GM21825 (cell line): ENCODE data around the gene FMNL3.

Experiments
- ATAC-seq: cut with Tn5 transposase; IDR thresholded peaks from one replicate; pipeline ENCODE4 v1.9.1; 2021; ENCODE audit warnings: mild to moderate bottlenecking, moderate library complexity; ENCODE audit not compliant: unreplicated experiment

Gene FMNL3

DNA sequence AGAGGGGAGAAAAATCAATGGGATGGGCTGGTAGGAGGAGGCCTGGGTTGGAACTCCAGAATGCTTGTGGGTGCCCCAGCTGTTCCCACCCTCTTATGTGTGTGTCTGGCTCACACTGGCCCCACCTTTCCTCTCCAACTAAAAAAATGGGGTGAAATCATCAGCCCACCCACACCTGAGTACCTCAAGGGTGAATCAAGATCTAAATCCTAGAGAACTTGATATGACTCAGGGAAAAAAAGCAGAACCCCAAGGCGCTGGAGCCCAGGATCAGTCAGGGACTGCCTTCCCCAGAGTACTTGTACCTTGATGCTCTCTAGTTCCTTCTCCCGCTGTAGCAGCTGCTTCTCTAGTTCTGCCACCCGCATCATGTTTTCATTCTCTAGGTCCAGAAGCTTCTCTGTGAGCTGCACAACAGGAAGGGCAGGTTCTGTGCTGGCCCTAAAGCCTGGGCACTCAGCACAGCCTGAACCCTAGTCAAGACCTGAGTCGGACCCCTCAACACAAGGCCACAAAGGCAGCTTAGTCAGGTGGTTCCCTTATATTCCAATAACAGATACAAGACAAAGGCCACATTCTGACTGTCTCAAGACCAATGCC lies 54.2 kb downstream of the FMNL3 start:
- no peak for ATAC-seq

DNA sequence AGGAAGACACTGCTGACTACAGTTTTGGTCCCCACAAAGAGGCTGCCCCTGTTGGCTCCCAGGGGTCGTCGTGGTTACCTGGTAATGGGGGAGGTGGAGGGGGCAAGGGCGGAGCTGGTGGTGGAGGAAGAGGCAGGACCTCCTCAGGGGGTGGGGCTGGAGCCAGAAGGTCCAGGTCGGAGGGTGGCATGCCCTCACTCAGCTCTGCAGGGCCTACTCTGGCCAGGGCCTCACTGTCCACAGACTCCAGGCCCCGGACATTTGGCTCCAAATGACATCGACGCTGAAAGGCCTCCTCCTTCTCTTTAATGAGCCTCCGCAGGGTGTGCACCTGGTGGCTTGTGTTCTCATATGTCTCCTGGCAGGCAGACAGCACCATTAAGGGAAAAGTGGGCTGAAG lies 55.4 kb downstream of the FMNL3 start:
- no peak for ATAC-seq

DNA sequence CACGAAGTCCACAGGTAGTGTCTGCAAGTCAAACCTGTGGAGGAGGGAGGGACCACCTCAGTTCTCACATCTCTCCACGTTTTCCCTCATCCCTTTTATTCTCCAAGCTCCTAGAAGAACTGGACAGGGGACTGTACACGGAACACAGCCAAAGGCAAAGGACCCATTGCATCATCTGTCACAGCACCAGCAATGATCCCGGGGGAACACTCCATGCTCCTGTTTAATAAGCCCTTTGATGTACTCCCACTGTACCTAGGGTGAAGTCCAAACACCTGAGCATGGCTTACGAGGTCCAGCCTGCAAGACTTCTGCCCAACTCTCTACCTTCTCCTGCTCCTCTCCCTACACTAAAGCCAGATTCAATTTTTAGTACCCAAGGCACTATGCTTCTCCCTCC lies 57.3 kb downstream of the FMNL3 start:
- ATAC-seq, result no peak

DNA sequence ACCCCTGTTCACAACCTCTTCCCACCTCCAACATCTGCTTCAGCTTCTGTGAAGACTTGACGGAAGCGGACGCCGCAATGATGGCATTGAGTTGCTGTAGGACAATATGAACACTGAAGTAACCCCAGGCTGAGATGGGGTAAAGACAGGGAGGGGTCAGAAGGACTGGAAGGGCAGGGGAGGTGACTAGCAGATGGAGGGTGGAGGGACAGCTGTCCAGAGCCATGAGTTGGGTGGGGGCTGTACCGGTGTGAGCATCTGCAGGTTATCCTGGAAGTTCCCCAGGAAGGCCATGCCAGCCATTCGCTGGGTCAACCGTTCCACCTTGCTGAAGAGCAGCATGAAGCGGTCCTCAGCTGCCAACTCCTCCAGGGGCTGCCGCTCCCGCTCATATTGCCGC lies 57.8 kb downstream of the FMNL3 start:
- ATAC-seq, result no peak

DNA sequence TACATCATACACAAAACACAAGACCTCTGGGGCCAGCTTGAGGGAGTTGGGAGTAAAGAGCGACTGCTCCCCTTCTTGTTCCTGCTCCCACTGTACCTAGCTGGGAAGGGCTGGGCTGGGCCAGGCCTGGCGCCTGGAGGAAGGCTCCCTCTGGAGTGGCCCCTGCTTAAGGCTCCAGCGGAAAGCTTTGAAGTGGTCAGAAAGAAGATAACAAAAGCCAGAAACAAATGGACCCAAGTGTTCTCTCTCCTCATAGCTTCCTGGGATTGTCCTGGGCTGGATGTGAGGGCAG lies 58.5 kb downstream of the FMNL3 start:
- ATAC-seq, result no peak

DNA sequence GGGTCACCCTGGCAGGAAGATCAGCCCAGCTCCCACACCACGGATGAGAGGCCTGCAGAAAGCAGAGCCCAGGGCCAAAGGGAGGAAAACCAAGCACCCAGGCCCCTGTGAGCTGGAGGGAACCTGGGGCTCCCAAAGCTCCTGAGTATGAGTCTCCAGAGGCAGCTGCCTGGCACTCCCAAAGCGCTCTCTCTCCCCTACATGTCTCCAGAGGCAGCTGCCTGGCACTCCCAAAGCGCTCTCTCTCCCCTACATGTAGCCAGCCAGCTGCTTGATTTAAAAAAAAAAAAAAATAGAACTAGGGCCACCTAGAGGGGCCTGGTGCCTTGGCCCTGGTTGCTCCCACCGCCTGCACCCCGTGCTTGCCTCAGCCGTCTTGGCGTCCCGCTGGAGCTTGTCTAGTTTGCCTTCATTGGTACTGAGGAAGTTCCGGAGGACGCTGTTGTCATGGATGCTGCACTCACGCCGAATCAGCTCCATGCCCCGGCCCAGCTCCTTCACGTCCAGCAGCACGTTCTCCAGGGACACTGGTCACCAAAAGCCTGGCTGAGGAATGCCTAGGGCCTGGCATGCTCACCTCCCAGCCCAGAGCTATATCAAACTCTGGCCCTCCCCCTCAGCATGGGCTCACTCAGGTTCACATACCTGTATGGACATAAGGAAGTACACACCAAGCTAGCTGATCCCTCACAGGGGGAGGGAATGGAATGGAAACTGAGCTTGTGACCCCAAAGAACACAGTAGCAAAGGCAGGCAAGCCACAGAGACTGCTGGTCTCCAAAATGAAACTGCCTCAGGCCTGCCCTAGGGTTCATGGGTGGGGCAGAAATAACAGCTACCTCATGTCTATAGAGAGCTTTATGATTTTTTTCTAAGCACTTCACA lies 59.1 kb downstream of the FMNL3 start:
- ATAC-seq, result no peak

DNA sequence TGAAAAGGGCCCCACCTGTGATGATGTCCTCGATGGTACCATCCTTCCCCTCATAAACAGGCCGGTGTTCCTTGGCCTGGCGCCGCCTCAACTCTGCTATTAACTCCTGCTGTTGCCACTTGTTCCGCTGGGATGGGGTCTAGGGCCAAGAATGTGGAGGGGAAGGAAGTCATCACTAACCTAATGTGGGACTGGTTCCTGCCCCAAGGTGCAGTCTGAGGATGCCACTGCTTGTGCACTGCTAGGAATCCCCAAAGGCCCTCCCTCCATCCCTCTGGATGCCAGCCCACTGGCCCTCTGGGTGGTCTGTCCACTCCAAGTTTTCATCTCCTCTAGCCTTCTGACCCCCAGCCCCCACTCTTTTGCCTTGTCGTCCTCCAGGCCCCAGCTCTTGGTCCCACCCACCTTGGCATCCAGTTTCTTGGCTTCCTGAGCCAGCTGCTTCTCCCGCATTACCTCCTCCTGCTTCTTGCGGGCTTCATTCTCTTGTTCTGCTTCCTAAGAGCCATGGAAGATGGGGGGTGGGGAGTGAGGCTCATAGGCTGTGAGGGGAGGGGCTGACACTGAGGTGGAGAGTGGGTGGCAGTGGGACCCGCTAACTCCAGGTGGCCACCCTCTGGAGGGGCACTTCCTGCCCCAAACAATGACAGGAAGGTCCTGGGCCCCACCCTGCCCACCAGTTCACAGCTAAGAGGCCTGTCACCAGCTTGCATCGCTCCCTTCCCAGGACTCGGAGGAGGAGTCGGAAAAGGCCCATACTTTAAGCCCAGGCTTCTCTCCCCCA lies 60.1 kb downstream of the FMNL3 start:
- no peak for ATAC-seq

DNA sequence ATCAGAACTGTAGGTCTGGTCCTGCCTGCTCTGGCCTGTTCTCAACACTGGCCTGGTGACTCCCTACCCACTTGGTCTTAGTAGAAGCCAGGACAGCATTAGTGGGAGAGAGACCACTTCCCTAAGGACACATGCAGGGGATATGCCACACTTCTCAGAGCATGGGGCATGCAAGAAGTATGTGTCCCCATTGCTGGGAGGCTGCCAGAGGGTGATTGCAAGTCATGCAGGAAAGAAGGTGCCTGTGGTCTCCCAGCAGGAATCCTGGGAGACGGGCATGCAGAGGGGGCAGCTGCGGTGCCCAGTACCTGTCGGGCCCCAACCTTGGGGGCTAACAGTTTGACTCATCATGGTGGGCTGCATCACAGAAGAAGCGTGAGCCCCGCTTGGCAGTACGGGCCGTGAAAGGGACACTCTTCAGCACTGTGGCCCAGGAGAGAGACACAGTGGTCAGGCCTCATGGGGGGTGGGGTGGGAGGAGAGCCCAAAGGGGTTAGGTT lies 60.8 kb downstream of the FMNL3 start:
- ATAC-seq, result no peak

DNA sequence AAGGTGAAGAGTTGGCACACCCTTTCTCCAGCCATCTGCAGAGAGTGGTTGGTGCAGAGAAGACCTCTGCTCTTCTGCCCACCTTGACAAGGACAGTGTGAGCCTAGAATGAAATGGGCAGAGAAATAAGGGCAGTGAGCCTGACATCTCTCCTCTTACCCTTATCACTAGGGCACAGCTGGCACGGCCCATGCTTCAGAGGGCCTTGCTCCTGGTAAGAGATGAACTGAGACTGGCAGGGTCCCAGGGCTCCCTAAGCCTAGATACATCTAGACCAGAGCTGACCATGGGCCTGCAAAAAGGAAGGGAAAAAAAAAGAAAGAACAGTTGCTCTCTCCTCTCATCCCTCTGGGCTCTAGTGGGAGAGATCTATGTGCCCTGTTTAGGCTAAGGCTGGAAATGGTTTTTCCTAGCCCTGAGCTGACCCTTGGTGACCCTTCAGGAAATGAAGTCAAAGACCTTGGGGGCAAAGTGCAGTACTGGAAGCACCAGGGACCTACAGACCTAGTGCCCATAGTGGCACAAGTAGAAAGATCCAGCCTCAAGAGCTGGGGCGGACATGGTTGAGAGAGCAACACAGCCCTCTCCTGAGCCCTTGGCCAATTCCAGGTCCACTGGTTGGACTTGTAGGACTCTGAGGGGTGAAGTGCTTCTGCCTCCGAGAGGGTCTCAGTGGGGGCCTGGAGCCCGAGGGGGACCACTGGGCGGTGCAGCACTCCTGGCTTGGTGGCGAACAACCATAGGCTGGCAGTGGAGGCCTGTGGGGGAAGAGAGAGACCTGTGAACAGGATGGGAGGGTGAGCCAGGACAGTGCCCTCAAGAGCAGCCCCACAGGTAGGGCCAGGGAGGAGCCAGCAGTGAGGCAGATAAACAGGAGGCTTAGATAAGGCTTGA lies 61.8 kb downstream of the FMNL3 start:
- no peak for ATAC-seq

DNA sequence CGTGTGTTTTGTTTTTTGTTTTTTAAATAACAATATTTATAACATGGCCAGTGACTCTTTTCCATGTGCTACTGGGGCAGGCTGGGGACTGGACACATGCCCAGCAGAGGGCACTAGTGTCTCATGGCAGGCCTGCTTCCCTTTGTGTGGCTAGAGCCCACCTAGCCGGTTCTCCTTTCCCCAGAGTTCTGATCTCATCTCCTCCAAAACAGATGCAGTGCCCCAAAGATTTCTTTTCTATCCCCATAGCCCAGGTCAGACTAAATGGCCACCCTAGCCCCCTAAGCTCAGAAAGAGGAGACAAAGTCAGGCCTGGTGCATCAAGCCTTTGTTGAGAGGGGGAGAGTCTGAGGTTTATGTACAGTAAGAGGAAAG lies 62.6 kb downstream of the FMNL3 start:
- no peak for ATAC-seq

DNA sequence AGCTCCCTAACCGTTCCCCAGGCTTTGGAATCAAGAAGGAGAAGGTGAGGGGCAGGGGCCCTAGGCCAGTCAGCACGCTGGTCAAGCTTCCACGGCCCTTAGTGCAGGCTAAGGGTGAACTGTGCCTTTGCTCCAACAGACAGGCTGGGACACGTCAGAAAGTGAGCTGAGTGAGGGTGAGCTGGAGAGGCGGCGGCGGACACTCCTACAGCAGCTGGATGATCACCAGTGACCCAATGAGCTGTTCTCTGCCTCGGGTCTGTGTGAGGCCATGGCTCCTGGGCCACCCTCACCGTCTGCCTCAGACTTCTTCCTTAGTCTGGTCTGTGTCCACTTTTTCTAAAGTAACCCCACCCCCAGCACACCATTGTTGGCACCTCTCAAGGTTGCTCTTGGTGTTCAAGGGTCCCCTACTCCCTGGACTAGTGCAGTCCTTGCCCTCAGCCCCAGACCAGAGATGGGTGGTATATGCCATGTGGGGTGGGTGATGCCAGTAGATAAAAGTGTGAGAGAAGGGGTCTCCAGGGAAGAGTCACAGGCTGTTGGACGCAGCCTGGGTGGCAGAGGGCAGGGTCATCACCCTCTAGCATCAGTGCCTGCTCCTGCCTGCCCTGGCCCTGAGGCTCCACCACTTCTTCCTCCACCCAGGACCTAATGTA lies 63.1 kb downstream of the FMNL3 start:
- ATAC-seq, result no peak

DNA sequence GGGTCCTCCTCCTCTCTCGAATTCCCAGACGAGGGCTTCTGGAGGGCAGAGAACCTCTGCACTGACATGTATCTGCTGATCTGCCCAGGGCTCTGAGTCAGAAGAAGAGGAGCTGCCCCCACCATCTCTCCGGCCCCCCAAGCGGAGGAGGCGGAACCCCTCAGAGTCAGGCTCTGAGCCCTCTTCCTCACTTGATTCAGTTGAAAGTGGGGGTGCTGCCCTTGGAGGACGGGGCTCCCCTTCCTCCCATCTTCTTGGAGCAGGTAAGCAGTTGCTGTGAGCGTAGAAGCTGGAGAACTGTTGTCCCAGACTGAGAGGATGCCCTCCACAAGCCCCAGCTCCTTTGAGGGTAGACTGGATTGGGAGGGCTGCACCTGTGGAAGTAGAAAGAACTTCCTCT lies 64.1 kb downstream of the FMNL3 start:
- ATAC-seq, result no peak

DNA sequence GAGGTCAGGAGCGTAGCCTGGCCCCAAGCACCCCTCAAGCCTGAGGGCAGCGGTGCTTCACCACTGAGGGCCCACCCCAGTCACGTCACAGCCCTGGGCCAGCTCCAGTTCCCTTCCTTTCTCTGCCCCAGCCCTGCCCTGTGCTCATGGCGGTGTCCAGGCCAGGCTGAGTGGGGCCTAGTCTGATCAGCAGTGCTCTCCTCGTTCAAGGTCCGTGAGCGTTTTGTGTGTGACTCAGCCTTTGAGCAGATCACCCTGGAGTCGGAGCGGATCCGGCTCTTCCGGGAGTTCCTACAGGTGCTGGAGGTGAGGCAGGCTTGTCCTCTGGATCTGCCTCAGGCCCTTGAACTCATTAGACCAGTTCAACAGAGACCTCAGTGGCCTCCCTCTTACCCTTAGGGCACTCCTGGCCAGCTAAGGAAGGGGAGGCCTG lies 64.8 kb downstream of the FMNL3 start:
- no peak for ATAC-seq

DNA sequence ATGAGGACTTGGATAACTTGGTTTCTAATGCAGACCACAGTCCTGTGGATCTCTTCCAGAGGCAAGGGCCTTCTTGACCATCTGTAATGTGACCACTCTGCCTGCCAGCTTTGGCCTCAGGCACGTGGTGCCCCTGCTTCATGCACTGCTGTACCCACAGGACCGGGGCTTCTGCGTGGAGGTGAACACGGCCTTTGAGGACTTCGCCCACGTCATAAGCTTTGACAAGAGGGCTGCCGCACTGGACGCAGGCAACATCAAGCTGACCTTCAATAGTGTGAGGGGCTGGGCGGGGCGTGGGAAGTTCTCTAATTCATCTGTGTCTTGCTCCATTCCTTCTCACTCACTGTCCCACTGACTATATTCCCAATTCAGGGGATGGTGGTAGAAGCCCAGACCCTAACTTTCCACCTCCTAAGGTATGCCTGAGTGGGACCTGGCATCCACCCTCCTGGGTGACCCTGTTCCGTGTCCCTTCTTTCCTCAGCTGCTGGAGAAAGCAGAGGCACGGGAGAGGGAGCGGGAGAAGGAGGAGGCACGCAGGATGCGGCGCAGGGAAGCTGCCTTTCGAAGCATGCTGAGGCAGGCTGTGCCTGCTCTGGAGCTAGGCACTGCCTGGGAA lies 65.3 kb downstream of the FMNL3 start:
- no peak for ATAC-seq

DNA sequence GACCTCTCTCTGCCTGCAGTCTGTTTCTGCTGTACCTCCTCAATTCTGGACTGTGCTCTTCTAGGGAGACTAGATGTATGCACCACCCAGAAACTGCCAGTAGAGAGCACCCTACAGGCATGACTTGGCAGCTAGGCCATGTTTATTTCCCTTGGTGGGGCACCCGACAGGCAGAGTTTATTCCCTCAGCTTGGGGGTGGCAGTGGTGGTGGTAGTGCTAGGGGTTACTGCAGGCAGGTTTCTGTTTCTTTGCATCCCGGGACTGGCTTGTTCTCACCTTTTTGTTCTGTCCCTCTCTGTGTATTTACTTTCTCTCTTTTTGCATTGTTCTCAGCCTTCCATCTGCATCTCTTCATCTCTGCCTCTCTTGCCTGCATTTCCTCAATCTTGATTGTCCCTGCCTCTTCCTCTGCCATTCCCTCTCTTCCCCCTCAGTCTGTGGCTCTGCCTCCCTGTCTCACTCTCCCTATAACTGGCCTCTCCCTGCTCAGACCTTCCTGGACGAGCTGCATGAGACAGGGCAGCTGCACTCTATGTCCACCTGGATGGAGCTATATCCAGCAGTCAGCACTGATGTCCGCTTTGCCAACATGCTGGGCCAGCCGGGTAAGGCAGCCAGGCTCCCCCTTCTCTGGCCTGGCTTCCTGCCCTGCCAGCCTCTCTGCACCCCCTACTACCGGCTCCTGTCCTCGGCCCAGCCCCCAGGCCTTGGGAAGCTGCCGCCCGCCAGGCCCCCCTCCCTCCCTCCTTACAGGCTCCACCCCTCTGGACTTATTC lies 70.0 kb downstream of the FMNL3 start:
- peak; percentile 70 for ATAC-seq

DNA sequence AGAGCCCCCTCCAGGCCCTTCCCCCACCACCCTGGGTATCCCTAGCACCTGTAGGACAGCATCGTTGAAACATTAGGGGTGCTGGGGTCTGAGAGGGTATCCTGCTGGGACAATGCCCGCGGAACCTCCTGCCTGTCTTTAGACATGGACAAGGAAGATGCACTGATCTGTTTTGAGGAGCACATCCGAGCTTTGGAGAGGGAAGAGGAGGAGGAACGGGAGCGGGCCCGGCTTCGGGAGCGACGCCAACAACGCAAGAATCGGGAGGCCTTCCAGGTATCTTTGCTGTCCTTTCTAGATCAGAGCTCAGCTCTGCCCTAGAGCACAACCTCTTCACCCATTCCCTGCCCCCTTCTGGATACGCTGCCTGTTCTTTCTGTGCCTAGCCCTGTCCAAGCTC lies 70.6 kb downstream of the FMNL3 start:
- ATAC-seq, result no peak

DNA sequence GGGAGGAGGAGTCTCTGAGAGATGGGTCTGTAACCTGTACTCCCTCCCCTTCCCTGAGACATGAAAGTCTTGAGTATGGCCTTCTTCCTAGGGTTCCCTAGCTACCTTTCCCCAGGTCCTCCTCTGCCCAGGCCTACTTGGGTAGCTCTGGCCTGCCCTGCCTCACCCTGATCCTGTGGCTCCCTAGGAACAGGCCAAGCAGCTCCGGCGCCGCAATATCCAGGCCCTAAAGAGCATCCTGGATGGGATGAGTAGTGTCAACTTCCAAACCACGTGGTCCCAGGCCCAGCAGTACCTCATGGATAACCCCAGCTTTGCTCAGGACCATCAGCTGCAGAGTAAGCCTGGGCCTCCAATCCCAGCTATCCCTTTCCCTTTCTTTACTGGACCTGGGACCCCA lies 71.5 kb downstream of the FMNL3 start:
- ATAC-seq, result no peak

DNA sequence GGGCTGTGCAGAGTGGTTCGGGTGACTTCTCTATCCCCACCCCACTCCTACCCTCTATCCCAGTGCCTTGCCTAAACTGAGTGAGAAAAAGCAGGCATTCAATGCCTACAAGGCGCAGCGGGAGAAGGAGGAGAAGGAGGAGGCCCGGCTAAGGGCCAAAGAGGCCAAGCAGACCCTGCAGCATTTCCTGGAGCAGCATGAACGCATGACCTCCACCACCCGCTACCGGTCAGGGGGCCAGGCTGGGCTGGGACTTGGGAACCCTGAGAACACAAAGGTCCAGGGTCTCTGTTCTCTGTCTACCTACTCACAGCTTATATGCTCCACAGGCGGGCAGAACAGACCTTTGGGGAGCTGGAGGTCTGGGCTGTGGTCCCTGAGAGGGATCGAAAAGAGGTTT lies 72.2 kb downstream of the FMNL3 start:
- no peak for ATAC-seq

DNA sequence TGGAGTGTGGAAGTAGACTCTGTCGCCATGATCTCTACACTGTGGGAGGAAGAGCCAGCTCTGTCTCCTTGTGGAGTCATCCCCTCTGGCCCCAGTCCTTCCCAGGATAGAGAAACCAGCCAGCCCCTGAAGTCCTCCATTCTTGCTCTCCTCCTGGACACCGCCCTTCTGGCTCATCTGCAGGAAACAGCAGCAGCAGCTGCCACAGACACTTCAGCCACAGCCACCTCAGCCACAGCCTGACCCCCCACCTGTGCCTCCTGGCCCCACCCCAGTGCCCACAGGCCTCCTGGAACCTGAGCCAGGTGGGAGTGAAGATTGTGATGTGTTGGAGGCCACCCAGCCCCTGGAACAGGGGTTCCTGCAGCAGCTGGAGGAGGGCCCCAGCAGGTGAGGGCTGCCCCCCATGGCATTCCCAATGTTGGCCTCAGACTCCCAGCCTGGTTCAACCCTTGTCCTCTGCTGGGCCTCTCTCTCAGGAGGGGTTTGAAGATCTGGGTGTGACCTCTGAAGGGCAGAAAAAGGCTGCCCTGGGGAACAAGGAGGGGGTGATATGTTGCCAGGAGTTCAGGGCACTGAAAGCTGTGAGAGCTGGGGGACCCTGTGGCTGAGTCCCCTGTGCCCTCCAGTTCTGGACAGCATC lies 73.4 kb downstream of the FMNL3 start:
- ATAC-seq, result no peak
